Activated CD8-positive, alpha-beta T cell treated with anti-CD3 and anti-CD28 coated beads for 36 hours (primary cell): ENCODE results near the gene SCLT1. TPM values are rescaled to one million over a fixed set of nuclear protein-coding genes. Genes with fewer than 3 reads are reported as not detected.

Source experiments
- ATAC-seq: fragments of 200-7000 bp; cut with Tn5 transposase; one replicate; pipeline ENCODE4 v1.10.0; 2021; ENCODE audit warnings: mild to moderate bottlenecking, moderate library complexity
- CTCF ChIA-PET: fragments of 350-600 bp; sonication (Branson Sonifier 250); formaldehyde crosslinking; loops from one replicate; lab custom pipeline; 2021; ENCODE audit warnings: antibody characterized with exemption; lab: Charles Lee
- POLR2A ChIA-PET: fragments of 350-600 bp; sonication (Branson Sonifier 250); formaldehyde crosslinking; loops from one replicate; lab custom pipeline; 2021; ENCODE audit warnings: antibody characterized with exemption; lab: Charles Lee
- DNase-seq: peaks from one replicate; pipeline ENCODE4 v3.0.0-alpha.2; 2020
- H3K27ac Mint-ChIP-seq: one replicate; pipeline ENCODE4 v1.8.0; 2021; ENCODE audit warnings: mild to moderate bottlenecking, mixed read lengths
- H3K27me3 Mint-ChIP-seq: one replicate; pipeline ENCODE4 v1.8.0; 2021; ENCODE audit warnings: mixed read lengths
- H3K36me3 Mint-ChIP-seq: one replicate; pipeline ENCODE4 v1.8.0; 2021; ENCODE audit warnings: low read depth, mixed read lengths
- H3K4me1 Mint-ChIP-seq: one replicate; pipeline ENCODE4 v1.8.0; 2021; ENCODE audit warnings: low read depth, mixed read lengths
- H3K4me3 Mint-ChIP-seq: one replicate; pipeline ENCODE4 v1.8.0; 2021; ENCODE audit warnings: mild to moderate bottlenecking, moderate library complexity, mixed read lengths
- H3K9me3 Mint-ChIP-seq: one replicate; pipeline ENCODE4 v1.8.0; 2021; ENCODE audit warnings: mixed read lengths
- intact Hi-C: fragments of 100-400 bp; cut with micrococcal nuclease; formaldehyde crosslinking; loops from one replicate; pipeline ENCODE4 v1.10.0; 2022
- total RNA-seq, 2 experiments: library from RNA; stranded (reverse); gene quantifications; one replicate each; pipeline ENCODE4 v1.2.3, GENCODE V29; 2021
- TF ChIP-seq, protein P1 (sequence below): fragments of 200-600 bp; IDR thresholded peaks from one replicate; pipeline ENCODE4 v1.8.0; 2022; ENCODE audit warnings: antibody characterized with exemption, mild to moderate bottlenecking

Gene SCLT1
- total RNA-seq, 2 experiments from 2014 or later, result 18.5 to 19.7 TPM

- H3K4me3 Mint-ChIP-seq, result no peak overlapping the region
- no peak for ATAC-seq
- H3K27me3 Mint-ChIP-seq, result no peaks in the 10 kb centered on the region
- ChIA-PET CTCF (no interaction called here), POLR2A (no interaction called here)
- intact Hi-C loops, result no loop called here
- peak overlapping the region; percentile 45 for H3K27ac Mint-ChIP-seq
- H3K4me1 Mint-ChIP-seq, result peaks cover 14% of the 10 kb centered on the region
- H3K36me3 Mint-ChIP-seq, result peaks cover 59% of the 10 kb centered on the region
- TF ChIP-seq, protein P1, sequence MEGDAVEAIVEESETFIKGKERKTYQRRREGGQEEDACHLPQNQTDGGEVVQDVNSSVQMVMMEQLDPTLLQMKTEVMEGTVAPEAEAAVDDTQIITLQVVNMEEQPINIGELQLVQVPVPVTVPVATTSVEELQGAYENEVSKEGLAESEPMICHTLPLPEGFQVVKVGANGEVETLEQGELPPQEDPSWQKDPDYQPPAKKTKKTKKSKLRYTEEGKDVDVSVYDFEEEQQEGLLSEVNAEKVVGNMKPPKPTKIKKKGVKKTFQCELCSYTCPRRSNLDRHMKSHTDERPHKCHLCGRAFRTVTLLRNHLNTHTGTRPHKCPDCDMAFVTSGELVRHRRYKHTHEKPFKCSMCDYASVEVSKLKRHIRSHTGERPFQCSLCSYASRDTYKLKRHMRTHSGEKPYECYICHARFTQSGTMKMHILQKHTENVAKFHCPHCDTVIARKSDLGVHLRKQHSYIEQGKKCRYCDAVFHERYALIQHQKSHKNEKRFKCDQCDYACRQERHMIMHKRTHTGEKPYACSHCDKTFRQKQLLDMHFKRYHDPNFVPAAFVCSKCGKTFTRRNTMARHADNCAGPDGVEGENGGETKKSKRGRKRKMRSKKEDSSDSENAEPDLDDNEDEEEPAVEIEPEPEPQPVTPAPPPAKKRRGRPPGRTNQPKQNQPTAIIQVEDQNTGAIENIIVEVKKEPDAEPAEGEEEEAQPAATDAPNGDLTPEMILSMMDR, result no peak
- DNase-seq, result no peak
- no peaks in the 10 kb centered on the region for H3K9me3 Mint-ChIP-seq
These were observed 244.9 kb downstream of the SCLT1 start for GRCh38 chr4:128848461-128848860.

DNA sequence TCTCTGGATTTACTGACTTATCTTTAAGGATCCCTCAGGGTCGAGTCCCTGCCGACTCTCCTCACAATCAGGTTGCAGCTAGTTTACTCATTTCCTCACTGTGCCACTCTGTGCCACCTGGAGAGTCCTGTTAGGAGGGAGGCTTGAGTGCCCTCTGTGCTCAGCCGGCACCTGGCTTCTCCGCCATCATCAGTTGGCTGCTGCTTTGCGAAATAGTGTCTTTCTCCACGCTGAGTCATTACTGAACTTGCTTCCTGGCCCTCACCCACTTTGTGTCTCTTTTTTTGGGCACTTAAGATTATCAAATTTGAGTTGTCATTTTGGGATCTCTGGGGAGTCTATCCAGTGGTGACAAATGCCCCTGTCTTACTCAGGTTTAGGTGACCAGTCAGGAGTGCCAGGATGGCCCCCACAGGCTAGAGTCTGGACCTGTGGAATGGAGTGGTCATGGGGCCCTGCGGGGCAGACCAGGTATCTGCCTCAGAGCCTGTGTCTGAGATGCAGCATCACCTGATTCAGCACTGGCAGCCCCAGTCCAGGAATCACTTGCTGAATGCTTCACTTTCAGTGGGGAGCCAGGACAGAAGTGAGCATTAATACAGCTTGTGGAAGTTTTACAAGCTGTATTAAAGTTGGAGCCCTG lies 246.1 kb downstream of the SCLT1 start:
- Mint-ChIP-seq H3K27me3 (no peaks in the 10 kb centered on the region), H3K9me3 (no peaks in the 10 kb centered on the region), H3K27ac (peak overlapping the region; percentile 50), H3K4me1 (peaks cover 3% of the 10 kb centered on the region), H3K36me3 (peaks cover 57% of the 10 kb centered on the region), H3K4me3 (no peak overlapping the region)
- ChIA-PET POLR2A (no interaction called here), CTCF (no interaction called here)
- intact Hi-C loops, result no loop called here
- DNase-seq (no peak), ATAC-seq (no peak)
- TF ChIP-seq, protein P1, result no peak

GRCh38 chr4:128846063-128846462 lies 247.3 kb downstream of the SCLT1 start:
- peaks cover 8% of the 10 kb centered on the region for H3K4me1 Mint-ChIP-seq
- no peak overlapping the region for H3K4me3 Mint-ChIP-seq
- H3K9me3 Mint-ChIP-seq, result no peaks in the 10 kb centered on the region
- DNase-seq (no peak), ATAC-seq (no peak)
- ChIA-PET CTCF (no interaction called here), POLR2A (no interaction called here)
- no peaks in the 10 kb centered on the region for H3K27me3 Mint-ChIP-seq
- peak overlapping the region; percentile 7 for H3K27ac Mint-ChIP-seq
- TF ChIP-seq, protein P1, result no peak
- intact Hi-C loops, result no loop called here
- peaks cover 62% of the 10 kb centered on the region for H3K36me3 Mint-ChIP-seq

GRCh38 chr4:128844931-128845330 lies 248.4 kb downstream of the SCLT1 start:
- Mint-ChIP-seq H3K4me3 (no peak overlapping the region), H3K9me3 (no peaks in the 10 kb centered on the region), H3K27ac (no peak overlapping the region), H3K27me3 (no peaks in the 10 kb centered on the region), H3K36me3 (peaks cover 62% of the 10 kb centered on the region), H3K4me1 (peaks cover 16% of the 10 kb centered on the region)
- intact Hi-C loops, result no loop called here
- ATAC-seq (no peak), DNase-seq (no peak)
- POLR2A ChIA-PET, result no interaction called here
- CTCF ChIA-PET, result no interaction called here
- TF ChIP-seq, protein P1, result no peak

- ATAC-seq, result no peak
- Mint-ChIP-seq H3K4me3 (no peak overlapping the region), H3K9me3 (no peaks in the 10 kb centered on the region), H3K27ac (peak overlapping the region; percentile 75), H3K27me3 (no peaks in the 10 kb centered on the region), H3K36me3 (peaks cover 38% of the 10 kb centered on the region), H3K4me1 (peaks cover 41% of the 10 kb centered on the region)
- CTCF ChIA-PET, result interaction anchor here (1.2 kb wide), 1 partner anchor 9 kb away, joined by 3 read pairs; no protein-coding TSS in a partner anchor
- intact Hi-C loops, result no loop called here
- no peak for DNase-seq
- POLR2A ChIA-PET, result interaction anchor here (0.8 kb wide), 1 partner anchor 29 kb away, joined by 3 read pairs; no protein-coding TSS in a partner anchor
- TF ChIP-seq, protein P1, result no peak
These were observed 251.9 kb downstream of the SCLT1 start for GRCh38 chr4:128841402-128841801.
